Smooth muscle cell (in vitro differentiated cells): ENCODE data around the gene TNP2. TPM values are rescaled to one million over a fixed set of nuclear protein-coding genes. Genes with fewer than 3 reads are reported as not detected.

ENCODE experiments used
- DNase-seq: peaks from one replicate; lab custom pipeline; 2025; ENCODE audit not compliant: unreplicated experiment; lab: John Stamatoyannopoulos, UW
- H2AFZ ChIP-seq: fragments of 200-600 bp; sonication (generic); 2 replicates; pipeline ENCODE4 v1.6.0; 2016; ENCODE audit warnings: antibody characterized with exemption, low read depth, mild to moderate bottlenecking
- H3F3A ChIP-seq: fragments of 200-600 bp; sonication (generic); 2 replicates; pipeline ENCODE4 v1.6.0; 2017; ENCODE audit warnings: antibody characterized with exemption, low read depth
- H3K27ac ChIP-seq: fragments of 200-600 bp; sonication (generic); 2 replicates; pipeline ENCODE4 v1.5.1; 2016; ENCODE audit warnings: low read depth, mild to moderate bottlenecking
- H3K27me3 ChIP-seq: fragments of 200-600 bp; sonication (generic); 2 replicates; pipeline ENCODE4 v1.6.1; 2016; ENCODE audit warnings: low read depth, mild to moderate bottlenecking
- H3K36me3 ChIP-seq: fragments of 200-600 bp; sonication (generic); 2 replicates; pipeline ENCODE4 v1.5.1; 2016; ENCODE audit warnings: low read depth
- H3K4me1 ChIP-seq: fragments of 200-600 bp; sonication (generic); 2 replicates; pipeline ENCODE4 v1.5.1; 2016; ENCODE audit warnings: low read depth
- H3K4me2 ChIP-seq: fragments of 200-600 bp; sonication (generic); 2 replicates; pipeline ENCODE4 v1.6.0; 2016; ENCODE audit warnings: mild to moderate bottlenecking
- H3K4me3 ChIP-seq: fragments of 200-600 bp; sonication (generic); 2 replicates; pipeline ENCODE4 v1.5.1; 2016; ENCODE audit warnings: mild to moderate bottlenecking
- H3K79me2 ChIP-seq: fragments of 200-600 bp; sonication (generic); 2 replicates; pipeline ENCODE4 v1.6.0; 2016; ENCODE audit warnings: low read depth, mild to moderate bottlenecking
- H3K9ac ChIP-seq: fragments of 200-600 bp; sonication (generic); 2 replicates; pipeline ENCODE4 v1.6.0; 2016; ENCODE audit warnings: low read depth
- H3K9me3 ChIP-seq: fragments of 200-600 bp; sonication (generic); replicated peaks from 2 replicates; pipeline ENCODE4 v1.5.1; 2016; ENCODE audit warnings: low read depth
- H4K20me1 ChIP-seq: fragments of 200-600 bp; sonication (generic); 2 replicates; pipeline ENCODE4 v1.6.0; 2016; ENCODE audit warnings: low read depth
- WGBS: methylation state at CpG from one replicate; pipeline ENCODE4 v1.1.7; 2016; ENCODE audit warnings: low lambda C conversion rate; 5-methylcytosine and 5-hydroxymethylcytosine counted together
- polyA plus RNA-seq: library from polyadenylated mRNA; unstranded; fragments of >200 nt; fragmentation: Nextera tagmentation; extraction: Ambion mirVana; gene quantifications from 2 replicates; pipeline ENCODE4 v1.2.1, GENCODE V29; 2016
- total RNA-seq: library from RNA; depleted of rRNA; stranded (reverse); fragments of >200 nt; gene quantifications from 2 replicates; pipeline ENCODE4 v1.2.3, GENCODE V29; 2014
- TF ChIP-seq, protein P1 (sequence below): fragments of 200-600 bp; sonication (generic); IDR thresholded peaks from 2 replicates; pipeline ENCODE4 v1.5.1; 2017; ENCODE audit warnings: borderline replicate concordance, mild to moderate bottlenecking, antibody characterized with exemption; ENCODE audit not compliant: insufficient read depth, poor library complexity, severe bottlenecking

TNP2 gene
- total and polyA plus RNA-seq, 2 experiments from 2014 or later = not detected

DNA sequence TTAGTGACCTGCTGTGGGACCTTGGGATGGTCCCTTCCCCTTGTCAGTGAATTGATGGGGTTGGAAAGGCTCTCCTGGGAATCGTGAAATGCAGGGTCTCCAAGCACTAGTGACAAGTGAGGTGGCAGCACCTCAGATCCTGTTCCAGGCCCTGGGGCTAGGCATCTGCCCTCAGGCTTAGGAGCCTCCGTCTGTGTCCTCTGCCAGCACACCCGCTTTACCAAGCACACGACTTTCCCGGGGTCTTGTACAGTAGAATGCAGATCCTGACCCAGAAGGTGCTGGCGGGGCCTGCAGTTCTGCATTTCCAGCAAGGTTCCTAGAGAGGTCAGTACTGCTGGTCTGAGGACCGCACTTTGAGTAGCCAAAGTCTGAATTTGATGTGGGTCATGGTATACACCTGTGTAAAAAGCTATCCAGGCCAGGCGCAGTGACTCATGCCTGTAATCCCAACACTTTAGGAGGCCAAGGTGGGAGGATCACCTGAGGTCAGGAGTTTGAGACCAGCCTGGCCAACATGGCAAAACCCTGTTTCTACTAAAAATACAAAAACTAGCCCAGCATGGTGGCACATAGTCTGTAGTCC lies 45.3 kb upstream of the TNP2 start:
- Histone ChIP-seq H3F3A (no peaks in the 10 kb centered on the region), H3K79me2 (no peaks in the 10 kb centered on the region), H3K9ac (no peak overlapping the region), H3K27me3 (no peaks in the 10 kb centered on the region), H3K4me1 (peaks cover 23% of the 10 kb centered on the region), H3K9me3 (no peaks in the 10 kb centered on the region), H3K4me2 (no peak overlapping the region), H2AFZ (no peak overlapping the region), H3K27ac (no peak overlapping the region), H3K36me3 (no peaks in the 10 kb centered on the region), H3K4me3 (no peak overlapping the region), H4K20me1 (no peaks in the 10 kb centered on the region)
- 93% methylated on average over 8 of the region's 8 CpGs for WGBS
- DNase-seq = no peak
- TF ChIP-seq, protein P1, sequence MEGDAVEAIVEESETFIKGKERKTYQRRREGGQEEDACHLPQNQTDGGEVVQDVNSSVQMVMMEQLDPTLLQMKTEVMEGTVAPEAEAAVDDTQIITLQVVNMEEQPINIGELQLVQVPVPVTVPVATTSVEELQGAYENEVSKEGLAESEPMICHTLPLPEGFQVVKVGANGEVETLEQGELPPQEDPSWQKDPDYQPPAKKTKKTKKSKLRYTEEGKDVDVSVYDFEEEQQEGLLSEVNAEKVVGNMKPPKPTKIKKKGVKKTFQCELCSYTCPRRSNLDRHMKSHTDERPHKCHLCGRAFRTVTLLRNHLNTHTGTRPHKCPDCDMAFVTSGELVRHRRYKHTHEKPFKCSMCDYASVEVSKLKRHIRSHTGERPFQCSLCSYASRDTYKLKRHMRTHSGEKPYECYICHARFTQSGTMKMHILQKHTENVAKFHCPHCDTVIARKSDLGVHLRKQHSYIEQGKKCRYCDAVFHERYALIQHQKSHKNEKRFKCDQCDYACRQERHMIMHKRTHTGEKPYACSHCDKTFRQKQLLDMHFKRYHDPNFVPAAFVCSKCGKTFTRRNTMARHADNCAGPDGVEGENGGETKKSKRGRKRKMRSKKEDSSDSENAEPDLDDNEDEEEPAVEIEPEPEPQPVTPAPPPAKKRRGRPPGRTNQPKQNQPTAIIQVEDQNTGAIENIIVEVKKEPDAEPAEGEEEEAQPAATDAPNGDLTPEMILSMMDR = no peak

GRCh38 chr16:11313493-11314308 lies 44.6 kb upstream of the TNP2 start:
- peak overlapping the region; percentile 56 for H3K4me2 ChIP-seq

DNA sequence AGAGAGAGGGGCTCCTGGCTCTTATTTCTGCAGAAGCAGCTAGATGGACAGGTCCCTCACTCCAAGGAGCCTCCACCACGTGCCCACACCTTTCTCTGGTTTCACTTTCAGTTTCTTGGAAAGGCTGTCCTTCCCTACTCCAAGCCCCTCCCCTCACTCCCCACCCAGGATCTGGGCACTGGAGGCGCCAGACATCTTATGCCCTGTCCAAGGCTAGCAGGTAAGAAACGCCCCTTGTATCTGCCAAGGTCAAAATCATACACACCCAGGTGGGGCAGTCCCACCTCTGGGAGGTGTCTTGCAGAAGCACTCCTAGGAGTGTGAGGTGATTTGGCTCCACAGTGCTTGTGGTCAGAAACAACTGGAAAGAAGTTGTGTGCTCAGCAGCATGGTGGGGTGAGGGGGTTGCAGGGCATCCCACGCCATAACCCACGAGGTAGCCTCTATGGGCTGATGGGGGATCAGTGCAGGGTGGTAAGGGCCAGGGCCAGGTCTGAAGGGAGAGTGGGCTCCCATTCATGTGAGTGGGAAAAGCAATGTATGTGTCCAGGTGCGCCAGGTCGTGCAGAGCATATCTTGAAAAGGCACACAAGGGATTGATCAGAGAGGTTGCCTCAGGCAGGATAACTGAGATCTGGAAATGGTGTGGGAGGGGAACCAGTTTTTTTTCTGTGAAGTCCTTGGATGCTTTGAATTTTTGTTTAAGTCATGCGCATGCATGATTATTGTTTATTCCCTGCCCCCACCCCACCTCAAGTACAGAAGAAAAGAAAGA lies 43.8 kb upstream of the TNP2 start:
- TF ChIP-seq, protein P1 = no peak
- Histone ChIP-seq H3K4me1 (peaks cover 23% of the 10 kb centered on the region), H4K20me1 (no peaks in the 10 kb centered on the region), H3K36me3 (no peaks in the 10 kb centered on the region), H3K27ac (no peak overlapping the region), H2AFZ (no peak overlapping the region), H3K9me3 (no peaks in the 10 kb centered on the region), H3F3A (no peaks in the 10 kb centered on the region), H3K4me3 (no peak overlapping the region), H3K79me2 (no peaks in the 10 kb centered on the region), H3K4me2 (peak overlapping the region; percentile 56), H3K9ac (no peak overlapping the region), H3K27me3 (no peaks in the 10 kb centered on the region)
- no peak for DNase-seq
- WGBS = 49% methylated on average over 8 of the region's 8 CpGs

More at GRCh38 chr16:11313493-11314308, 44.6 kb upstream of the TNP2 start:
- no peaks in the 10 kb centered on the region for H4K20me1 ChIP-seq
- peaks cover 23% of the 10 kb centered on the region for H3K4me1 ChIP-seq
- no peak overlapping the region for H3K9ac ChIP-seq
- TF ChIP-seq, protein P1 = no peak
- H3K36me3 ChIP-seq = no peaks in the 10 kb centered on the region
- no peak for DNase-seq
- WGBS = 88% methylated on average over 9 of the region's 9 CpGs
- no peaks in the 10 kb centered on the region for H3K27me3 ChIP-seq
- no peaks in the 10 kb centered on the region for H3K79me2 ChIP-seq
- H3F3A ChIP-seq = no peaks in the 10 kb centered on the region
- H3K4me3 ChIP-seq = no peak overlapping the region
- H3K9me3 ChIP-seq = no peaks in the 10 kb centered on the region
- no peak overlapping the region for H2AFZ ChIP-seq
- no peak overlapping the region for H3K27ac ChIP-seq
